ENCODE data around the gene FBXW12.

The FBXW12 gene

GRCh38 chr3:48408823-48409281 is 36.8 kb downstream of the FBXW12 start:
- no CpG with 5 or more reads among the region's 4 CpGs for WGBS (ENCODE audit: insufficient coverage, insufficient read length)
- no peak overlapping the region for H3K27ac ChIP-seq (ENCODE audit: low read length)
- H3K9me3 ChIP-seq (ENCODE audit: control insufficient read depth, insufficient read depth, low read length): no peaks in the 10 kb centered on the region
- H3K27me3 ChIP-seq (ENCODE audit: control insufficient read depth, insufficient read depth, low read length): no peaks in the 10 kb centered on the region
- H3K36me3 ChIP-seq (ENCODE audit: control insufficient read depth, insufficient read depth, low read length): peaks cover 86% of the 10 kb centered on the region
- no peak overlapping the region for H3K4me3 ChIP-seq (ENCODE audit: low read length)
- no peak for DNase-seq (ENCODE audit: low read depth, low spot score)
- no peaks in the 10 kb centered on the region for H3K4me1 ChIP-seq (ENCODE audit: control insufficient read depth, insufficient read depth, low read length)

GRCh38 chr3:48409291-48410201 is 37.5 kb downstream of the FBXW12 start:
- no peaks in the 10 kb centered on the region for H3K9me3 ChIP-seq (ENCODE audit: control insufficient read depth, insufficient read depth, low read length)
- no peaks in the 10 kb centered on the region for H3K27me3 ChIP-seq (ENCODE audit: control insufficient read depth, insufficient read depth, low read length)
- H3K27ac ChIP-seq (ENCODE audit: low read length): no peak overlapping the region
- H3K4me3 ChIP-seq (ENCODE audit: low read length): no peak overlapping the region
- no CpG with 5 or more reads among the region's 31 CpGs for WGBS (ENCODE audit: insufficient coverage, insufficient read length)
- no peaks in the 10 kb centered on the region for H3K4me1 ChIP-seq (ENCODE audit: control insufficient read depth, insufficient read depth, low read length)
- H3K36me3 ChIP-seq (ENCODE audit: control insufficient read depth, insufficient read depth, low read length): peaks cover 87% of the 10 kb centered on the region
- no peak for DNase-seq (ENCODE audit: low read depth, low spot score)

GRCh38 chr3:48410205-48411040 is 38.4 kb downstream of the FBXW12 start:
- H3K27ac ChIP-seq (ENCODE audit: low read length): no peak overlapping the region
- H3K4me3 ChIP-seq (ENCODE audit: low read length): no peak overlapping the region
- no peaks in the 10 kb centered on the region for H3K4me1 ChIP-seq (ENCODE audit: control insufficient read depth, insufficient read depth, low read length)
- no peaks in the 10 kb centered on the region for H3K9me3 ChIP-seq (ENCODE audit: control insufficient read depth, insufficient read depth, low read length)
- H3K27me3 ChIP-seq (ENCODE audit: control insufficient read depth, insufficient read depth, low read length): no peaks in the 10 kb centered on the region
- WGBS (ENCODE audit: insufficient coverage, insufficient read length): no CpG with 5 or more reads among the region's 16 CpGs
- H3K36me3 ChIP-seq (ENCODE audit: control insufficient read depth, insufficient read depth, low read length): peaks cover 89% of the 10 kb centered on the region
- DNase-seq (ENCODE audit: low read depth, low spot score): no peak

- Histone ChIP-seq H3K27ac (ENCODE audit: low read length) (no peak overlapping the region), H3K36me3 (ENCODE audit: control insufficient read depth, insufficient read depth, low read length) (peaks cover 91% of the 10 kb centered on the region), H3K4me3 (ENCODE audit: low read length) (no peak overlapping the region), H3K9me3 (ENCODE audit: control insufficient read depth, insufficient read depth, low read length) (no peaks in the 10 kb centered on the region), H3K4me1 (ENCODE audit: control insufficient read depth, insufficient read depth, low read length) (no peaks in the 10 kb centered on the region), H3K27me3 (ENCODE audit: control insufficient read depth, insufficient read depth, low read length) (no peaks in the 10 kb centered on the region)
- no CpG with 5 or more reads among the region's 9 CpGs for WGBS (ENCODE audit: insufficient coverage, insufficient read length)
- DNase-seq (ENCODE audit: low read depth, low spot score): no peak
These were observed 39.1 kb downstream of the FBXW12 start for GRCh38 chr3:48411041-48411588.

GRCh38 chr3:48411606-48412374 is 39.8 kb downstream of the FBXW12 start:
- DNase-seq (ENCODE audit: low read depth, low spot score): no peak
- no peaks in the 10 kb centered on the region for H3K4me1 ChIP-seq (ENCODE audit: control insufficient read depth, insufficient read depth, low read length)
- H3K27me3 ChIP-seq (ENCODE audit: control insufficient read depth, insufficient read depth, low read length): no peaks in the 10 kb centered on the region
- no peak overlapping the region for H3K4me3 ChIP-seq (ENCODE audit: low read length)
- no peaks in the 10 kb centered on the region for H3K9me3 ChIP-seq (ENCODE audit: control insufficient read depth, insufficient read depth, low read length)
- WGBS (ENCODE audit: insufficient coverage, insufficient read length): no CpG with 5 or more reads among the region's 11 CpGs
- no peak overlapping the region for H3K27ac ChIP-seq (ENCODE audit: low read length)
- H3K36me3 ChIP-seq (ENCODE audit: control insufficient read depth, insufficient read depth, low read length): peaks cover 87% of the 10 kb centered on the region

DNA sequence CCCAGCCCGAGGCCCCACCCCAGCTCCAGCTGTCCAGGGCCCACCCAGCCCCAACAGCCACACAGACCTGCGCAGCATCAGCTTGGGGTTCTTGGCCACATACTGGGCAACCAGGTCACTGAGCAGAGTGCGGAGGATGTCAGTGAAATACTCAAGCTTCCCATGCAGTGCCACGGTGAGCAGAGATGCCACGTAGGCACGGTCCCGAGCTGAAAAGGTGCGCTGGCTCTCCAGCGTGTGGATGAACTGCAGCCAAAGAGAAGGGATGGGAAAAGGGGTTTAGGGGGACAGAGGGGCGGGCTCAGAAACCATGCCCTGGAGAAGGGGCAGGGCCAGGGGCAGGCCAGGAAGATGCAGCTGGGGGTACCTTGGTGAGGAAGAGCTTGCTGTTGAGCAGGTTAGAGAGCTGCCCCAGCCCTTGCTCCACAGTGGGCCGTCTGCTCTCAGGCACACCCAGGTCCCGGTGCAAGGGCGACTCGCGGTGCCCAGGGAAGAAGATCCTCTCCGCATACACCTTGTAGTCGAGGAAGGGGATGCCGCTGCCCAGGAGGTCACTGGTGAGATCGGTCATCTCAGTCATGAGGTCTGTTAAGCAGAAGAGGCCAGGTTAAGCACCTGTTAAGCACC is 40.5 kb downstream of the FBXW12 start:
- Histone ChIP-seq H3K4me3 (ENCODE audit: low read length) (no peak overlapping the region), H3K9me3 (ENCODE audit: control insufficient read depth, insufficient read depth, low read length) (no peaks in the 10 kb centered on the region), H3K27ac (ENCODE audit: low read length) (no peak overlapping the region), H3K4me1 (ENCODE audit: control insufficient read depth, insufficient read depth, low read length) (no peaks in the 10 kb centered on the region), H3K36me3 (ENCODE audit: control insufficient read depth, insufficient read depth, low read length) (peaks cover 86% of the 10 kb centered on the region), H3K27me3 (ENCODE audit: control insufficient read depth, insufficient read depth, low read length) (no peaks in the 10 kb centered on the region)
- DNase-seq (ENCODE audit: low read depth, low spot score): no peak
- WGBS (ENCODE audit: insufficient coverage, insufficient read length): no CpG with 5 or more reads among the region's 19 CpGs

- no CpG with 5 or more reads among the region's 8 CpGs for WGBS (ENCODE audit: insufficient coverage, insufficient read length)
- no peak overlapping the region for H3K4me3 ChIP-seq (ENCODE audit: low read length)
- H3K27ac ChIP-seq (ENCODE audit: low read length): no peak overlapping the region
- H3K27me3 ChIP-seq (ENCODE audit: control insufficient read depth, insufficient read depth, low read length): no peaks in the 10 kb centered on the region
- no peak for DNase-seq (ENCODE audit: low read depth, low spot score)
- H3K4me1 ChIP-seq (ENCODE audit: control insufficient read depth, insufficient read depth, low read length): no peaks in the 10 kb centered on the region
- H3K9me3 ChIP-seq (ENCODE audit: control insufficient read depth, insufficient read depth, low read length): no peaks in the 10 kb centered on the region
- peaks cover 90% of the 10 kb centered on the region for H3K36me3 ChIP-seq (ENCODE audit: control insufficient read depth, insufficient read depth, low read length)
These were observed 41.1 kb downstream of the FBXW12 start for GRCh38 chr3:48413086-48413485.

DNA sequence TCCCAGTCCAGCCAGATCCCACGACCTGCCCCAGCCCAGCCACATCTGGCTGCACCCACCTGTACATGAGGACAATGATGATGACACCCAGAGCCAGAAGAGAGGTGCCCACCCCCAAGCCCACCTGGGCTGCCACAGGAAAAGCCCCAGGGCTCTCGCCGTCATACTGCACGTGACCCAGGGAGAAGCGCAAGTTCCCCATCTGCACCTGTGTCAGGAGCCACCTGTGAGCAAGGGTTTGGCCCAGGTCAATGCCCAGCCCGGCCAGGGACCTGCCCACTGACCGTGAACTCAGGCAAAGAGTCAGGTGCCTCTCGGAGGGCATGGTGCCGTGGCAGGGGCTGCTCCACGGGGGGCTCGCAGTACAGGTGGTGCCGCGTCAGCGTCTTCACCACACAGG is 41.6 kb downstream of the FBXW12 start:
- no peak overlapping the region for H3K27ac ChIP-seq (ENCODE audit: low read length)
- no CpG with 5 or more reads among the region's 14 CpGs for WGBS (ENCODE audit: insufficient coverage, insufficient read length)
- H3K36me3 ChIP-seq (ENCODE audit: control insufficient read depth, insufficient read depth, low read length): peaks cover 92% of the 10 kb centered on the region
- H3K4me3 ChIP-seq (ENCODE audit: low read length): no peak overlapping the region
- H3K27me3 ChIP-seq (ENCODE audit: control insufficient read depth, insufficient read depth, low read length): no peaks in the 10 kb centered on the region
- H3K9me3 ChIP-seq (ENCODE audit: control insufficient read depth, insufficient read depth, low read length): no peaks in the 10 kb centered on the region
- no peaks in the 10 kb centered on the region for H3K4me1 ChIP-seq (ENCODE audit: control insufficient read depth, insufficient read depth, low read length)
- no peak for DNase-seq (ENCODE audit: low read depth, low spot score)

GRCh38 chr3:48414376-48415250 is 42.6 kb downstream of the FBXW12 start:
- Histone ChIP-seq H3K36me3 (ENCODE audit: control insufficient read depth, insufficient read depth, low read length) (peaks cover 92% of the 10 kb centered on the region), H3K4me3 (ENCODE audit: low read length) (no peak overlapping the region), H3K27ac (ENCODE audit: low read length) (no peak overlapping the region), H3K9me3 (ENCODE audit: control insufficient read depth, insufficient read depth, low read length) (no peaks in the 10 kb centered on the region), H3K27me3 (ENCODE audit: control insufficient read depth, insufficient read depth, low read length) (no peaks in the 10 kb centered on the region), H3K4me1 (ENCODE audit: control insufficient read depth, insufficient read depth, low read length) (no peaks in the 10 kb centered on the region)
- DNase-seq (ENCODE audit: low read depth, low spot score): no peak
- no CpG with 5 or more reads among the region's 25 CpGs for WGBS (ENCODE audit: insufficient coverage, insufficient read length)
